ENCODE data around the gene USP8.

USP8 gene

DNA sequence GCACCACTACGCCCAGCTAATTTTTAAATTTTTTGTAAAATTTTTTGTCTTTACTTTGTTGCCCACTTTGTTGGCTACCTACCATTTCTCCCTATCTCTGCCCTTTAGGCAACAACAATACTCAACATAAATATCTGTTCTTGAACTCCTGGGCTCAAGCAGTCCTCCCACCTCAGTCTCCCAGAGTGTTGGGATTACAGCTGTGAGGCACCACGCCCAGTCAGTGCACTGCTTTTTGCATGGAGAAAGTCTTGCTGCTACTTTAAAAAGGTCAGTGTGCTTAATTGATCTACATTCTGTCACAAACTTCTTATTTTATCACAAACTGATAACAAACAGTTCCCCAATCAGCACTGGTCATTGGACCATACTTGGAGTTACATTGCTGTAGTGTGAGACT lies 8.0 kb downstream of the USP8 start:
- H3K36me3 ChIP-seq (ENCODE audit: insufficient read depth, low read length): peaks cover 9% of the 10 kb centered on the region
- no peak for DNase-seq (ENCODE audit: low read depth, low spot score)
- H3K9ac ChIP-seq (ENCODE audit: insufficient read length): no peak overlapping the region
- H3K4me3 ChIP-seq: no peak overlapping the region
- TF ChIP-seq EZH2 (IDR thresholded peaks at IDR 0.05) (no peak), POLR2AphosphoS5 (IDR thresholded peaks at IDR 0.05; ENCODE audit: borderline replicate concordance, low read depth, low read length) (no peak), FOXP2 (optimal IDR thresholded peaks at IDR 0.05; ENCODE audit: control extremely low read depth, extremely low read length, insufficient read depth) (no peak)
- H3K27ac ChIP-seq: no peak overlapping the region
- no peaks in the 10 kb centered on the region for H3K9me3 ChIP-seq (ENCODE audit: low read depth, low read length)

DNA sequence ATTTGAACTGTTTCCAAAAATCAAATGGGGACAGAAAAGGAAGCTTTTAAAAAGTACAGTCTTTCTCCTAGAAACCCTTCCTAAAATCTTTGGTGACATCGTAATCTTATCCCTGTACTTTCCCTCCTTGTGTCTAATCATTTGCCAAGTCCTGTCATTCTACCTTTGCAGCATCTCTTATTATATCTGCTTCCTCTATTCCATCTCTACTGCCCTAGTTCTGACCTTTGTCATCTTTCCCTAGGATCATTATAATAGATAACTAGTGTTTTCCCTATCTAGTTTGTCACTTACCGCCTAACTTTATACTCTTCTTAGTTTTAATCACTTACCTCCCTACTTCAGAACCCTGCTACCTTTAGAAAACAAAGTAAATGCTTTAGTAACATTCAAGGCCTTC lies 11.6 kb downstream of the USP8 start:
- H3K4me3 ChIP-seq: no peak overlapping the region
- DNase-seq (ENCODE audit: low read depth, low spot score): no peak
- TF ChIP-seq POLR2AphosphoS5 (IDR thresholded peaks at IDR 0.05; ENCODE audit: borderline replicate concordance, low read depth, low read length): no peak
- TF ChIP-seq FOXP2 (optimal IDR thresholded peaks at IDR 0.05; ENCODE audit: control extremely low read depth, extremely low read length, insufficient read depth): no peak
- TF ChIP-seq EZH2 (IDR thresholded peaks at IDR 0.05): no peak
- no peak overlapping the region for H3K27ac ChIP-seq
- no peaks in the 10 kb centered on the region for H3K9me3 ChIP-seq (ENCODE audit: low read depth, low read length)
- H3K9ac ChIP-seq (ENCODE audit: insufficient read length): no peak overlapping the region
- H3K36me3 ChIP-seq (ENCODE audit: insufficient read depth, low read length): peaks cover 20% of the 10 kb centered on the region

GRCh38 chr15:50438251-50438650 lies 14.0 kb downstream of the USP8 start:
- Histone ChIP-seq H3K4me3 (no peak overlapping the region), H3K27ac (no peak overlapping the region), H3K9me3 (ENCODE audit: low read depth, low read length) (no peaks in the 10 kb centered on the region), H3K9ac (ENCODE audit: insufficient read length) (no peak overlapping the region), H3K36me3 (ENCODE audit: insufficient read depth, low read length) (peaks cover 33% of the 10 kb centered on the region)
- TF ChIP-seq FOXP2 (optimal IDR thresholded peaks at IDR 0.05; ENCODE audit: control extremely low read depth, extremely low read length, insufficient read depth) (no peak), EZH2 (IDR thresholded peaks at IDR 0.05) (no peak), POLR2AphosphoS5 (IDR thresholded peaks at IDR 0.05; ENCODE audit: borderline replicate concordance, low read depth, low read length) (no peak)
- DNase-seq (ENCODE audit: low read depth, low spot score): no peak

GRCh38 chr15:50440932-50441331 lies 16.7 kb downstream of the USP8 start:
- H3K9ac ChIP-seq (ENCODE audit: insufficient read length): no peak overlapping the region
- no peak overlapping the region for H3K4me3 ChIP-seq
- no peak for TF ChIP-seq POLR2AphosphoS5 (IDR thresholded peaks at IDR 0.05; ENCODE audit: borderline replicate concordance, low read depth, low read length)
- TF ChIP-seq FOXP2 (optimal IDR thresholded peaks at IDR 0.05; ENCODE audit: control extremely low read depth, extremely low read length, insufficient read depth): no peak
- no peak for TF ChIP-seq EZH2 (IDR thresholded peaks at IDR 0.05)
- H3K9me3 ChIP-seq (ENCODE audit: low read depth, low read length): no peaks in the 10 kb centered on the region
- no peak overlapping the region for H3K27ac ChIP-seq
- peaks cover 38% of the 10 kb centered on the region for H3K36me3 ChIP-seq (ENCODE audit: insufficient read depth, low read length)
- DNase-seq (ENCODE audit: low read depth, low spot score): no peak

DNA sequence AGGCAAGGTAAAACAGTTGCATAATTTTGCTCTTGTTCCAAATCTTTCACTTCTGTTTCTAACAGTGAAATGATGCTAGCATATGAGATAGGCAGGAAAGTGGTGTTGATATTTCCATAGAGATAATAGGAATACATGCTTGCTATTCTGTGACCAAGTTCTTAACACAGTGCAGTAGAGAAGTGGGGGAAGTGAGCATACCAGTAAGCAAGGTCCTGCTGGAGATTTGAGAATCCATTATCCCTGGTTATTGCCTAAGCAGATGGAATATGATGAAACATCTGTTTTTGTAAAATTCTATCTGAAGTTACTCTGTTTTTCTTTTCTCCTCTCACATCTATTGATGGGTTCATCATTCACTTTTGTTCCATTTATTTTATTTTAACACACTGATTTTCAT lies 28.7 kb downstream of the USP8 start:
- no peaks in the 10 kb centered on the region for H3K9me3 ChIP-seq (ENCODE audit: low read depth, low read length)
- no peak overlapping the region for H3K4me3 ChIP-seq
- peaks cover 30% of the 10 kb centered on the region for H3K36me3 ChIP-seq (ENCODE audit: insufficient read depth, low read length)
- H3K9ac ChIP-seq (ENCODE audit: insufficient read length): no peak overlapping the region
- no peak for DNase-seq (ENCODE audit: low read depth, low spot score)
- TF ChIP-seq FOXP2 (optimal IDR thresholded peaks at IDR 0.05; ENCODE audit: control extremely low read depth, extremely low read length, insufficient read depth) (no peak), POLR2AphosphoS5 (IDR thresholded peaks at IDR 0.05; ENCODE audit: borderline replicate concordance, low read depth, low read length) (no peak), EZH2 (IDR thresholded peaks at IDR 0.05) (no peak)
- H3K27ac ChIP-seq: no peak overlapping the region

DNA sequence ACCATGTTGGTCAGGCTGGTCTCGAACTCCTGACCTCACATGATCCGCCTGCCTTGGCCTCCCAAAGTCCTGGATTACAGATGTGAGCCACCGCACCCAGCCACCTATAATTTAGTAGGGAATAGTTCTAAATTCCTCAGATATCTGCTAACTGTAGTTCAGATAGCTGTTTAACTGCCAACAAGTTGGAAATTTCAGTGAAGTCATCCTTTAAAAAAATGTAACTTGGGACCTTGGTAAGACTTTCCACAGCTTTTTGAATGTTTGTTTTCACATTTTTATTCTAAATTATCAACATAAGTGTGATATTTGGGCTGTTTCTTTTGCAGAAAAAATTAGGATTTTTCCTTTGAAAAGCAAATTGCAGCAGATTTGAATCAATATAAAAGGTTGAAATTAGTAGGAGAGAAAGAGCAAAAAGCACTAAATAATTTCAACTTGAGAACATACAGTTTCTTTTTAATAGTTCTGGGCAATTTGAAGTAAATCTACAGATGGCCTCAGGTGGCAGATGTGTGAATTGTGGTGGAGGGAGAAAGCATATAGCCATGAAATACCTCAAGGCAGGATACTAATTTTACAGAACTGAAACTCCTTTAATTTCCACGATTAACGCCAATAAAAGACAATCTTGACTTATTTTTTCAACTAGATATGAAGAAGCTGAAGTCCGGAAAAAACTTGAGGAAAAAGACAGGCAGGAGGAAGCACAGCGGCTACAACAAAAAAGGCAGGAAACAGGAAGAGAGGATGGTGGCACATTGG lies 34.3 kb downstream of the USP8 start:
- Histone ChIP-seq H3K4me3 (no peak overlapping the region), H3K9me3 (ENCODE audit: low read depth, low read length) (no peaks in the 10 kb centered on the region), H3K27ac (peak overlapping the region; percentile 19; the same call in 1 of the 2 replicates), H3K9ac (ENCODE audit: insufficient read length) (no peak overlapping the region), H3K36me3 (ENCODE audit: insufficient read depth, low read length) (peaks cover 37% of the 10 kb centered on the region)
- DNase-seq (ENCODE audit: low read depth, low spot score): no peak
- TF ChIP-seq EZH2 (IDR thresholded peaks at IDR 0.05): no peak
- no peak for TF ChIP-seq FOXP2 (optimal IDR thresholded peaks at IDR 0.05; ENCODE audit: control extremely low read depth, extremely low read length, insufficient read depth)
- no peak for TF ChIP-seq POLR2AphosphoS5 (IDR thresholded peaks at IDR 0.05; ENCODE audit: borderline replicate concordance, low read depth, low read length)

DNA sequence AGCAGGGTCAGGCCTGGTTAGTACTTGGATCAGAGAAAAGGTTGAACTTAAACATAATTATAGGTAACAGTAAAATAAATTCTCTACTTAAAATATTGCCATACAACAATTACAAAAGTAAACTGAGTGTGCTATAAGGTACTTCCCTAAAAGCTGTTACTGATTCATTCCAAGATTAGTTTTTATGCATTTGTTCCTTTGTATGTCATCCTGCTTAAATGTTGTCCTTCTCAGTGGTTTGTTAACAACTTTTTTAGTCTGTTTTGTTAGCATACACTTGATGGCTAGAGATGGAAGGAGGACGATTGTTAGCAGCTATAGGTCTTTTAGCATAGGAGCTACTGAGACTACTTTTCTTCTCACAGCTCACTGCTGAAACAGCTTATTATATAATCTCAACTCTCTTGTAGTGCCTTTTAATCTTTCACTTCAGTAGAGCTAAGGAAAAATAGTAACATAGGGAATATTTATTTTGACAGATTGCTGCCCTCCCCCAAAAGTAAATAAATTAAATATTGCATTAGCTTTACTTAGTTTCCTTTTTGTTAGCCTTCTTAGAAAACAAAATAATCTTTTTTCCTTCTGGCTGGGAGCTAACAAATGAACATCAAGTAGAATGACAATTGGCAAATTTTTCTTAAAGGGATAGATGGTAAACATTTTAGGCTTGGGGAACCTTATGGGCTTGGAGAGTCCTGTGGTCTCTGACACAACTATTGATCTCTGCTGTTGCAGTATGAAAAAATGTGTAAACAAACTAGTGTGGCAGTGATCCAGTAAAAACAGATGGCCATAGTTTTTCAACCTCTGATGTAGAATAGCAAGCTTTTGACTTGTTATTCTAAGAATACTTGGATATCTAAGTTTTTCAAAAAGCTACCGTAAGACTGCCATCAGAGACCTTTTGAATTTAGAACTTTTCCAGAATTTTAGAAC lies 39.5 kb downstream of the USP8 start:
- H3K4me3 ChIP-seq: no peak overlapping the region
- peaks cover 20% of the 10 kb centered on the region for H3K36me3 ChIP-seq (ENCODE audit: insufficient read depth, low read length)
- TF ChIP-seq POLR2AphosphoS5 (IDR thresholded peaks at IDR 0.05; ENCODE audit: borderline replicate concordance, low read depth, low read length): no peak
- TF ChIP-seq EZH2 (IDR thresholded peaks at IDR 0.05): no peak
- no peak for TF ChIP-seq FOXP2 (optimal IDR thresholded peaks at IDR 0.05; ENCODE audit: control extremely low read depth, extremely low read length, insufficient read depth)
- no peak overlapping the region for H3K27ac ChIP-seq
- H3K9ac ChIP-seq (ENCODE audit: insufficient read length): no peak overlapping the region
- no peak for DNase-seq (ENCODE audit: low read depth, low spot score)
- no peaks in the 10 kb centered on the region for H3K9me3 ChIP-seq (ENCODE audit: low read depth, low read length)

- no peak overlapping the region for H3K9ac ChIP-seq (ENCODE audit: insufficient read length)
- H3K9me3 ChIP-seq (ENCODE audit: low read depth, low read length): no peaks in the 10 kb centered on the region
- no peak overlapping the region for H3K27ac ChIP-seq
- no peak for DNase-seq (ENCODE audit: low read depth, low spot score)
- no peak for TF ChIP-seq FOXP2 (optimal IDR thresholded peaks at IDR 0.05; ENCODE audit: control extremely low read depth, extremely low read length, insufficient read depth)
- no peak for TF ChIP-seq POLR2AphosphoS5 (IDR thresholded peaks at IDR 0.05; ENCODE audit: borderline replicate concordance, low read depth, low read length)
- TF ChIP-seq EZH2 (IDR thresholded peaks at IDR 0.05): no peak
- H3K36me3 ChIP-seq (ENCODE audit: insufficient read depth, low read length): peaks cover 17% of the 10 kb centered on the region
- no peak overlapping the region for H3K4me3 ChIP-seq
Observed at GRCh38 chr15:50471072-50471471, 46.9 kb downstream of the USP8 start.

Measured in SK-N-MC (cell line).